Measurements from ENCODE around the gene QSER1.

The QSER1 gene

DNA sequence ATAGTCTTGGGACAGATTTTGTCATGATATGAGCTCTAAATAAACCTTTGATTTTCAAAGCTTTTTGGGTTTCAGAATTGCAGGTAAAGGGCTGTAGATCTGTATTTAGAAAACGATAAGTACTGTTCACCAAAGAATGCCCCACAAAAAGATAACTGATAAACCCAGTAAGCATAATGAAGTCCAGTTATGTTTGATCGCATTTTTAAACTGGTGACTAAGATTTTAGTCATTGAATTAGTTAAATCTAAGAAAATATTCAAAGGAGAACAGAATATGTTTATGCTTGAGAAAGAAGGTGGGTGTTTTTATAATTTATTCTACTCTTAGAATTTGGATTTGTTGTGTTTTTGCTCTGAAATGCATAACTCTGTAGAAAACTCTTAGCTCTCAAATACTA lies 134.6 kb downstream of the QSER1 start:
- TF ChIP-seq GATA3 (IDR thresholded peaks at IDR 0.05; ENCODE audit: low read depth, low read length) (no peak), GATA2 (IDR thresholded peaks at IDR 0.05; ENCODE audit: low read depth, low read length) (no peak)

GRCh38 chr11:33027846-33028536 lies 135.4 kb downstream of the QSER1 start:
- no peak for TF ChIP-seq GATA3 (IDR thresholded peaks at IDR 0.05; ENCODE audit: low read depth, low read length)
- no peak for TF ChIP-seq GATA2 (IDR thresholded peaks at IDR 0.05; ENCODE audit: low read depth, low read length)

DNA sequence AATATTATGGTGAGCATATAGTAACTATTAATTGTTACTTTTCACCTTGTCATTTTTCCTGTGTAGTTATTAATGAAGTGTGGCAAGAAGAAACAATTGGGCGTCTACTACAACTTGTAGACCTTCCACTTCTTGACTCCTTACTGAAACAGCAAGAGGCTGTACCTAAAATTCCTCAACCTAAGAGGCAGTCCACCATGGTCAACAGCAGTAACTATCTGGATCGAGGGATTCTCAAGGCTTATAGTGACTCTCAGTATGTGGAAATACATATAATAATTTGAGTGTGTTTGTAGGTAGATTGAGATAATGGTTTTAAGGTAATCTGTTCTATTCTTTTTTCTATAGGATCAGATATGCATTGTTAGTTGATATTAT lies 135.9 kb downstream of the QSER1 start:
- TF ChIP-seq GATA3 (IDR thresholded peaks at IDR 0.05; ENCODE audit: low read depth, low read length) (no peak), GATA2 (IDR thresholded peaks at IDR 0.05; ENCODE audit: low read depth, low read length) (no peak)
